Heart left ventricle (tissue), 16 donors: ENCODE measurements around the gene MADCAM1. TPM values are rescaled to one million over a fixed set of nuclear protein-coding genes. Genes with fewer than 3 reads are reported as not detected.

Experiments
- ATAC-seq, 4 donors: fragments of 200-7000 bp; cut with Tn5 transposase; one replicate each; pipeline ENCODE4 v1.9.1; 2020 to 2022; ENCODE audit warnings: moderate library complexity in 4 of 4, mild to moderate bottlenecking in 3 of 4, moderate number of reproducible peaks in 1 of 4
- DNase-seq, 5 donors: peaks; one replicate each; pipeline ENCODE4 v3.0.0-alpha.2; 2020
- H3K27ac ChIP-seq, 12 donors: fragments of 200-600 bp; sonication (generic) in 4 of 12; one replicate each; pipeline versions ENCODE4 v1.5.0 to v1.8.0; 2016 to 2022; ENCODE audit warnings: mild to moderate bottlenecking in 2 of 12
- H3K27me3 ChIP-seq, 9 donors: fragments of 200-600 bp; sonication (generic) in 2 of 9; one replicate each; pipeline versions ENCODE4 v1.5.1 to v1.8.0; 2016 to 2022; ENCODE audit warnings: mild to moderate bottlenecking in 3 of 9
- H3K36me3 ChIP-seq, 9 donors: fragments of 200-600 bp; sonication (generic) in 2 of 9; one replicate each; pipeline versions ENCODE4 v1.5.0 to v1.8.0; 2018 to 2022; ENCODE audit warnings: mild to moderate bottlenecking in 2 of 9
- H3K4me1 ChIP-seq, 12 donors: fragments of 200-600 bp; sonication (generic) in 4 of 12; one replicate each; pipeline versions ENCODE4 v1.5.0 to v1.8.0; 2016 to 2022; ENCODE audit warnings: mild to moderate bottlenecking in 3 of 12
- H3K4me3 ChIP-seq, 12 donors: fragments of 200-600 bp; sonication (generic) in 4 of 12; one replicate each; pipeline versions ENCODE4 v1.5.0 to v1.8.0; 2017 to 2022; ENCODE audit warnings: mild to moderate bottlenecking in 9 of 12, moderate library complexity in 4 of 12
- H3K9me3 ChIP-seq, 12 donors: fragments of 200-600 bp; sonication (generic) in 4 of 12; one replicate each; pipeline versions ENCODE4 v1.5.0 to v1.8.0; 2016 to 2022; ENCODE audit warnings: mild to moderate bottlenecking in 1 of 12
- POLR2A ChIP-seq, 2 donors: fragments of 450-650 bp; IDR thresholded peaks; one replicate each; pipeline ENCODE4 v1.6.1; 2017; ENCODE audit warnings: antibody characterized with exemption in 2 of 2, mild to moderate bottlenecking in 2 of 2, moderate library complexity in 2 of 2
- WGBS, 4 donors: extraction: QIAGEN DNeasy Blood & Tissue Kit in 2 of 4; methylation state at CpG; one replicate each; pipeline versions ENCODE4 v1.1.5 to v1.1.7; 2013 to 2018; 5-methylcytosine and 5-hydroxymethylcytosine counted together
- intact Hi-C, 10 donors: fragments of 100-400 bp; cut with DNase I; formaldehyde crosslinking; loops; one replicate each; pipeline versions ENCODE4 v1.11.1 to v1.14.2; 2022
- polyA plus RNA-seq, 2 donors: library from polyadenylated mRNA; stranded (reverse); fragments of 200-250 nt; gene quantifications; one replicate each; pipeline ENCODE4 v1.2.3, GENCODE V29; 2013
- total RNA-seq, 9 donors: library from RNA; depleted of rRNA in 2 of 9; stranded (reverse); fragments of >200 nt in 2 of 9; fragmentation: NEBNext Ultra II Directional in 3 of 9; extraction: Animal tissue kit (Norgen Biotek cat#: 25700) in 3 of 9; gene quantifications; one replicate each; pipeline versions ENCODE4 v1.1.0 to v1.2.4, GENCODE V29; 2016 to 2023
- TF ChIP-seq, protein P1 (sequence below), 12 donors: fragments of 200-600 bp; sonication (generic) in 4 of 12; IDR thresholded peaks; one replicate each; pipeline versions ENCODE4 v1.5.0 to v1.8.0; 2018 to 2022; ENCODE audit warnings: antibody characterized with exemption in 12 of 12, mild to moderate bottlenecking in 5 of 12
- donor health status: ischemic (EF 13 %, LVEDD 7.1; RV severe dilation, severe dysfunction).
- donor health status: healthy with polysubstance abuse.
- donor health status: DM: no; HTN: yes; CAD: no.
- donor health status: DM: no; HTN: no; CAD: no.
- donor health status: ischemic (EF 25% LVEDD 6.9; RV normal size, moderate dysfunction).
- donor health status: ischemic (EF 25% LVEDD 5.7; RV mildly dilated, moderate dysfunction).
- donor health status: healthy.
- donor health status: DM: yes; HTN: yes; CAD: no.
- donor health status: ischemic (EF 35%, LVEDD 5.7; RV mildly dilated, moderate dysfunction).
- donor health status: nonischemic (EF 11% LVEDD 7.7; RV severe dilation, severe dysfunction).
- donor health status: DM: yes; HTN: yes; CAD: no.
- donor health status: PGD.
- donor health status: ischemic (EF 29% LVEDD 5.4; RV normal size, mild dysfunction).
- donor health status: nonischemic (EF 23%, LVEDD 6.1; RV moderate dilation, normal function).

MADCAM1 gene
- total and polyA plus RNA-seq, 11 donors, result 0.04 to 0.61 (median 0.36) TPM; not detected in 1

DNA sequence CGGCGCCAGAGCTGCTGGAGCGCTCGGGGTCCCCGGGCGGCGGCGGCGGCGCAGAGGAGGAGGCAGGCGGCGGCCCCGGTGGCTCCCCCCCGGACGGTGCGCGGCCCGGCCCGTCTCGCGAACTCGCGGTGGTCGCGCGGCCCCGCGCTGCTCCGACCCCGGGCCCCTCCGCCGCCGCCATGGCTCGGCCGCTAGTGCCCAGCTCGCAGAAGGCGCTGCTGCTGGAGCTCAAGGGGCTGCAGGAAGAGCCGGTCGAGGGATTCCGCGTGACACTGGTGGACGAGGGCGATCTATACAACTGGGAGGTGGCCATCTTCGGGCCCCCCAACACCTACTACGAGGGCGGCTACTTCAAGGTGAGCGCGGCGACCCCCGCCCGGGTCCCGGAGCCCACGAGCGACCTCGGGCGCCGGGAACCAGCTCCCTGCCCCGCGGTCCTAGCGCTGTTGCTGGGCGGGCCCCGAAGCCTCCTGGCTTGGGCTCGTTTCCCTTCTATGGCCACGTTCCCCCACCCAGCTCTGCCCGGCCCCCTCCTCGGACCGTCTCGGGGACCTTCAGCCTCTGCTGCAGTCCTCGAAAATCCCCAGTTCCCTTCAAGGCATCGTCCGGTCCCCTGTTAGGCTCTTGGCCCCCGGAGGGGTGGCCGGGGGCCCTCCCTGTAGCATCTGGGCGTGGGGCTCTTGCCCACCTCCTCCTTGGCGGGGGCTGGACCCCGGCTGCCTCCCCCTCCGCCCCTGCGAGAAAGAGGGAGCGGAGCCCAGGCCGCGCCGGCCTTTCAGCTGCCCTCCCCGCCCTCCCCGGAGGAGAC, 35.7 kb downstream of the MADCAM1 start, which contains the start of gene CDC34:
Gene CDC34 (plus strand): TSS at position 8 of the 808 bp plus-strand sequence. CDS start 172 bp downstream, at position 180.
- Histone ChIP-seq H3K27me3 (no peaks in the 10 kb centered on the region), H3K4me1 (peaks cover 16 to 35% (median 28%) of the 10 kb centered on the region in 12 donors), H3K9me3 (no peaks in the 10 kb centered on the region), H3K27ac (peak within 1 kb of the TSS; percentile 93 to 100 (median 98)), H3K36me3 (peaks cover 0 to 22% (median 16%) of the 10 kb centered on the region in 9 donors), H3K4me3 (peak within 1 kb of the TSS; percentile 74 to 100 (median 94))
- intact Hi-C loops, result loop anchor here in 9 of 10 donors (2.0 to 10.0 kb wide), 3 partner anchors 40 to 103 kb away; partner anchors contain the start of genes BSG (in 9 of the 9), FGF22 (in 1 of the 9) and POLRMT (in 1 of the 9)
- TF ChIP-seq, protein P1, sequence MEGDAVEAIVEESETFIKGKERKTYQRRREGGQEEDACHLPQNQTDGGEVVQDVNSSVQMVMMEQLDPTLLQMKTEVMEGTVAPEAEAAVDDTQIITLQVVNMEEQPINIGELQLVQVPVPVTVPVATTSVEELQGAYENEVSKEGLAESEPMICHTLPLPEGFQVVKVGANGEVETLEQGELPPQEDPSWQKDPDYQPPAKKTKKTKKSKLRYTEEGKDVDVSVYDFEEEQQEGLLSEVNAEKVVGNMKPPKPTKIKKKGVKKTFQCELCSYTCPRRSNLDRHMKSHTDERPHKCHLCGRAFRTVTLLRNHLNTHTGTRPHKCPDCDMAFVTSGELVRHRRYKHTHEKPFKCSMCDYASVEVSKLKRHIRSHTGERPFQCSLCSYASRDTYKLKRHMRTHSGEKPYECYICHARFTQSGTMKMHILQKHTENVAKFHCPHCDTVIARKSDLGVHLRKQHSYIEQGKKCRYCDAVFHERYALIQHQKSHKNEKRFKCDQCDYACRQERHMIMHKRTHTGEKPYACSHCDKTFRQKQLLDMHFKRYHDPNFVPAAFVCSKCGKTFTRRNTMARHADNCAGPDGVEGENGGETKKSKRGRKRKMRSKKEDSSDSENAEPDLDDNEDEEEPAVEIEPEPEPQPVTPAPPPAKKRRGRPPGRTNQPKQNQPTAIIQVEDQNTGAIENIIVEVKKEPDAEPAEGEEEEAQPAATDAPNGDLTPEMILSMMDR (IDR thresholded peaks at IDR 0.05), result no peak
- peak in 1 of 2 donors; percentile 48 for TF ChIP-seq POLR2A (IDR thresholded peaks at IDR 0.05)
- DNase-seq, result no peak
- 0 to 2% (median 0%) methylated on average over 50 to 84 of the region's 84 CpGs; no CpG with 5 or more reads in 1 of the 4 donors for WGBS, 4 donors
- peak in 3 of 4 donors; percentile 4 to 9 (median 4) for ATAC-seq

DNA sequence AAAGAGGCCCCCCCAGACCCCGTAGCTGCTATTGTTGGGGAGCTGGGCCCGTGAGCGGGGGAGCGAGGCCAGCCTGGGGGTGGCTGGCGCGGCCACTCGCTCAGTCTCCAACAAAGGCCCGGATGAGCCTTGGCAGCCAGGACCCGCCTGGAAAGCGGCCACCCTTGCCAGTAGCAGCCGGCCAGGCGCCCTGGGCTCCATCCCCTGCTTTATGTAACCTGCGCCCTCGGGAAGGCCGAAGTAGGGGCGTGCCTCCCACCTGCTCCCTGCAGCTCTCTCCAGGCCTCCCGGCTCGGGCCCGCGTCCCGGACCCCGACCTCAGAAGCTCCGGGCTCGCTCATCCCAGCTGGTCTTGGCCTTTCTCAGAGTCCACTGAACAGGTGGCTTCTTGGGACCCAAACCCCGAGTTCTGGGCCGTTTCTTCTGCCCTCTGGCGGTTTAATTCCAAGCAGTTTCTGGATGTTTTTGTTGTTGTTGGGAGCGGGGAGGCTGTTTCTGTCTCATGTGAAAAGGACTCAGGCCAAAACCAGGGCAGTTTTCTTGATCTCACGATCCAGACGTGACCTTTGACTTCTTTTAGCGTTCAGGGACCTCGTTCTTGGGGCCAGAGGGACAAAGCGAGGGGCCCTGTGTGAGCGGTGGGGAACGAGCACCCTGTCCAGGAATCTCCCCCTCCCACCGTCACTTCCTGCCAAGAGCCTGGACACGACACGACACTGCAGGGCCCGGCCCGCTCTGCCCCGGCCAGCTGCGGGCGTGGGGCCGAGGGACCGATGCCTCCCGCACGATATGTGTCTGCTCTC, 36.5 kb downstream of the MADCAM1 start:
- 0 to 1% (median 0%) methylated on average over 29 to 47 of the region's 47 CpGs for WGBS, 4 donors
- H3K4me1 ChIP-seq, result peaks cover 16 to 35% (median 28%) of the 10 kb centered on the region in 12 donors
- intact Hi-C loops, result loop anchor here in 9 of 10 donors (2.0 to 10.0 kb wide), 3 partner anchors 40 to 102 kb away; partner anchors contain the start of genes BSG (in 9 of the 9), FGF22 (in 1 of the 9) and POLRMT (in 1 of the 9)

DNA sequence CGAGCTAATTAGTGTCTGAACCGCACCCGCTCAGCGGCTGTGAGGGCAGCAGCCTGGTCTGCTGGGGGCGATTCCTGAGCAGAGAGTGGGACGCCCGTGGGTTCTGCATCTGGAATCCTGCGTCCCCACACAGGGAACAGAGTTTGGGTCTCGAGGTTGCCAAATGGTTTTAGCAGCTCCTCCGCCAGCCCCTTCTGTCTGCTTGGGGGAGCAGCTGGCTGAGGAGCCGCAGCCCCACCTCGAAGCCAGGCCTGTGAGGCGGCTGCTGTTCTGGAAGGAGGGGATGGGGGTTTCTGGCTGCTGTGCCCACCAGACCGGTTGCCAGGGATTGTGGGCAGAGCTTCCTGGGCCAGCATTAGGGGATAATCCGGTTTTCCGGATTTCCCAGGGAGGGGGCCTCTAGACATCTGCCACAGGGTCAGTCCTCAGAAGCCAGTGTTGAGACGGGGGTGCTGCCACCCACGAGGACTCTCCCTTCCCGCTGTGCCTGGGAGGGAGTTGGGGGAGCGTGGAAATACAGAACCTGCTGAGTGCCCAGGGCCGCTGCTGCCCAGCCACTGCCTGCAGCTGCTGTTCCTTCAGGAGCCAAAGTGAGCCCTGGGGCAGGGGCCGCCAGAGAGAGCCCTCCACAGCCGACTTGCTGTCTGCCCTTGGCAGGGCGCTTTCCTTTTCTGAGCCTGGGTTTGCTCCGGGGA, 37.2 kb downstream of the MADCAM1 start:
- DNase-seq (no peak), ATAC-seq (no peak)
- peaks cover 16 to 38% (median 28%) of the 10 kb centered on the region in 12 donors for H3K4me1 ChIP-seq
- H3K27me3 ChIP-seq, result no peaks in the 10 kb centered on the region
- H3K36me3 ChIP-seq, result peaks cover 0 to 36% (median 30%) of the 10 kb centered on the region in 9 donors
- H3K4me3 ChIP-seq, result peak overlapping the region; percentile 74 to 100 (median 94)
- H3K27ac ChIP-seq, result peak overlapping the region; percentile 51 to 100 (median 98)
- no peaks in the 10 kb centered on the region for H3K9me3 ChIP-seq
- intact Hi-C loops, result loop anchor here in 9 of 10 donors (2.0 to 10.0 kb wide), 3 partner anchors 39 to 101 kb away; partner anchors contain the start of genes BSG (in 9 of the 9), FGF22 (in 1 of the 9) and POLRMT (in 1 of the 9)
- no peak for TF ChIP-seq POLR2A (IDR thresholded peaks at IDR 0.05)
- TF ChIP-seq, protein P1 (IDR thresholded peaks at IDR 0.05), result no peak
- 9 to 35% (median 25%) methylated on average over 12 to 25 of the region's 25 CpGs for WGBS, 4 donors

More for the DNA sequence above, 36.5 kb downstream of the MADCAM1 start:
- Histone ChIP-seq H3K36me3 (peaks cover 0 to 28% (median 22%) of the 10 kb centered on the region in 9 donors), H3K9me3 (no peaks in the 10 kb centered on the region), H3K27me3 (no peaks in the 10 kb centered on the region), H3K4me3 (peak overlapping the region; percentile 74 to 100 (median 94)), H3K27ac (peak overlapping the region; percentile 90 to 100 (median 98))
- DNase-seq (peak; percentile 82 to 88 (median 86)), ATAC-seq (peak; percentile 61 to 82 (median 68))
- TF ChIP-seq, protein P1 (IDR thresholded peaks at IDR 0.05), result peak; percentile 24 to 64 (median 48)
- peak in 1 of 2 donors; percentile 17 for TF ChIP-seq POLR2A (IDR thresholded peaks at IDR 0.05)
